ENCODE measurements around the gene GPD2. TPM values are rescaled to one million over a fixed set of nuclear protein-coding genes. Genes with fewer than 3 reads are reported as not detected.
"Not testable (repeated sequence)": the region's sequence is repeated elsewhere in the genome, so short reads cannot be mapped to it uniquely, and the experiment has no call there.

The GPD2 gene
- total and polyA plus RNA-seq, 2 donors from 2014 or later, result 6.2 to 32.3 TPM

GRCh38 chr2:156518138-156518537 lies 82.0 kb downstream of the GPD2 start:
- no peak overlapping the region for H3K27ac ChIP-seq (ENCODE audit: low read depth in 2 of 2, low read length in 2 of 2)
- H3K36me3 ChIP-seq (ENCODE audit: control insufficient read depth in 2 of 3, insufficient read depth in 3 of 3, low read length in 3 of 3), result peaks cover 0 to 2% (median 0%) of the 10 kb centered on the region in 3 donors
- no peaks in the 10 kb centered on the region for H3K9me3 ChIP-seq (ENCODE audit: control insufficient read depth in 2 of 3, insufficient read depth in 1 of 3, low read length in 3 of 3)
- no peak for FAIRE-seq
- no peak overlapping the region for H3K9ac ChIP-seq (ENCODE audit: low read length in 3 of 3)
- intact Hi-C loops (cut with DNase I), result no loop called here
- H3K4me3 ChIP-seq (ENCODE audit: low read length in 3 of 3), result no peak overlapping the region
- DNase-seq, result no peak
- no peaks in the 10 kb centered on the region for H3K27me3 ChIP-seq (ENCODE audit: control insufficient read depth, insufficient read depth, low read length)
- TF ChIP-seq CTCF (IDR thresholded peaks at IDR 0.05; ENCODE audit: borderline replicate concordance, extremely low read depth, insufficient read depth), result no peak
- no peaks in the 10 kb centered on the region for H3K4me1 ChIP-seq (ENCODE audit: control insufficient read depth in 2 of 3, insufficient read depth in 2 of 3, low read depth in 1 of 3, low read length in 3 of 3)

DNA sequence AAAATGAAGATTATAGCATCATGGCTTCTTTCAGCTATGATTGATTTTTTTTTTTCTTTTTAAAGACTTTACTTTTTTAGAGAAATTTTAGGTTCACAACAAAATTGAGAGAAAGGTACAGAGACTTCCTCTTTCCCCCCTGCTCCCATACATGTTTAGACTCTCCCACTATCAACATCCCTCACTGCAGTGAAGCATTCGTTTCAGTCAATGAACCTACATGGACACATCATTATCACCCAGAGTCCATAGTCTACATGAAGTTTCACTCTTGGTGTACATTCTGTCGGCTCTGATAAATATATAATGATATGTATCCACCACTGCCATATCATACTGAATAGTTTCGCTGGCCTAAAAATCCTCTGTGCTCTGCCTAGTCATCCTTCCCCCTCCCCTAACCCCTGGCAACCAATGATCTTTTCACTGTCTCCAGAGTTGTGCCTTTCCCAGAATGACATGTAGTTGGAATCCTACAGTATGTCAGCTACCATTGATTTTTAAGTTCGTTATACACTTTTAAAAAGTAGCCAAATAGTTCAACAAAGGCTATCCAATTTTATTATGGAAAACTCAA lies 86.8 kb downstream of the GPD2 start:
- intact Hi-C loops (cut with DNase I), result no loop called here
- Histone ChIP-seq H3K4me1 (ENCODE audit: control insufficient read depth in 2 of 3, insufficient read depth in 2 of 3, low read depth in 1 of 3, low read length in 3 of 3) (no peaks in the 10 kb centered on the region), H3K36me3 (ENCODE audit: control insufficient read depth in 2 of 3, insufficient read depth in 3 of 3, low read length in 3 of 3) (no peaks in the 10 kb centered on the region), H3K9me3 (ENCODE audit: control insufficient read depth in 2 of 3, insufficient read depth in 1 of 3, low read length in 3 of 3) (no peaks in the 10 kb centered on the region), H3K27me3 (ENCODE audit: control insufficient read depth, insufficient read depth, low read length) (no peaks in the 10 kb centered on the region), H3K4me3 (ENCODE audit: low read length in 3 of 3) (no peak overlapping the region), H3K27ac (ENCODE audit: low read depth in 2 of 2, low read length in 2 of 2) (no peak overlapping the region), H3K9ac (ENCODE audit: low read length in 3 of 3) (no peak overlapping the region)
- DNase-seq (no peak), FAIRE-seq (no peak)
- TF ChIP-seq CTCF (IDR thresholded peaks at IDR 0.05; ENCODE audit: borderline replicate concordance, extremely low read depth, insufficient read depth), result no peak

DNA sequence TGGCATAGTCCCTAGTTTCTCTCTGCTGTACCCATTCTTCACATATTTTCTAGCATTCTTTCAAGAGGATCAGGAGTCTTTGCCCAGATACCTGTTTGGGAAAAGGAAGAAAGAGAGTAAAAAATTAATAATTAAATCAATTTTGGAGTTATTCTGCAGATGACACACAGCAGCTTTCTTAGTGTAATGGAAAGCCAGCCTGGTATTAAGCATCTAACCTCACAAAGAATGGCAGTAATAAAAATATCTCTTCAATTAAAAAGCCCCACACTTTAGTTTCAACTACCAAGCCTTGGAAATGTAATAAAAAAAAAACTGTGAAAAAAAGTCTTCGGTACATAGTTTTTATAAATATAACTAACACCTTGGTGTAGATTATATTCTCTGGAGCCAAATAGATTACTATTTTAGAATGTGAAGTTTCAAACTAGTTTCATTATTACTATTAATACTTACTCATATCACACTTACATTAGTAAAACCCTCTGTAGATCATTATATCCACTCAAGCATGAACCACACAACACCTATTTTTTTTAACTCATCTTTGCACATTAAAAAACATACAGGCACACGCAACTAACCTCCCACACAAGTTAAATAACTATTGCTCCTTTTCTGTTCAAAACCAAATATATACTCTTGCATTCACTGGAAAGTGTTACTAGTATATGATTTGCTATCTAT lies 90.9 kb downstream of the GPD2 start:
- no peak overlapping the region for H3K9ac ChIP-seq (ENCODE audit: low read length in 3 of 3)
- H3K9me3 ChIP-seq (ENCODE audit: control insufficient read depth in 2 of 3, insufficient read depth in 1 of 3, low read length in 3 of 3), result no peaks in the 10 kb centered on the region
- no peak overlapping the region for H3K27ac ChIP-seq (ENCODE audit: low read depth in 2 of 2, low read length in 2 of 2)
- no peak overlapping the region for H3K4me3 ChIP-seq (ENCODE audit: low read length in 3 of 3)
- intact Hi-C loops (cut with DNase I), result no loop called here
- no peaks in the 10 kb centered on the region for H3K27me3 ChIP-seq (ENCODE audit: control insufficient read depth, insufficient read depth, low read length)
- H3K4me1 ChIP-seq (ENCODE audit: control insufficient read depth in 2 of 3, insufficient read depth in 2 of 3, low read depth in 1 of 3, low read length in 3 of 3), result no peaks in the 10 kb centered on the region
- FAIRE-seq (no peak), DNase-seq (no peak)
- no peaks in the 10 kb centered on the region for H3K36me3 ChIP-seq (ENCODE audit: control insufficient read depth in 2 of 3, insufficient read depth in 3 of 3, low read length in 3 of 3)
- TF ChIP-seq CTCF (IDR thresholded peaks at IDR 0.05; ENCODE audit: borderline replicate concordance, extremely low read depth, insufficient read depth), result no peak

GRCh38 chr2:156528583-156528982 lies 92.4 kb downstream of the GPD2 start:
- intact Hi-C loops (cut with DNase I); H3K4me3 ChIP-seq (ENCODE audit: low read length in 3 of 3); H3K27ac ChIP-seq (ENCODE audit: low read depth in 2 of 2, low read length in 2 of 2); H3K9ac ChIP-seq (ENCODE audit: low read length in 3 of 3); DNase-seq; H3K27me3 ChIP-seq (ENCODE audit: control insufficient read depth, insufficient read depth, low read length); H3K36me3 ChIP-seq (ENCODE audit: control insufficient read depth in 2 of 3, insufficient read depth in 3 of 3, low read length in 3 of 3); H3K4me1 ChIP-seq (ENCODE audit: control insufficient read depth in 2 of 3, insufficient read depth in 2 of 3, low read depth in 1 of 3, low read length in 3 of 3); FAIRE-seq; H3K9me3 ChIP-seq (ENCODE audit: control insufficient read depth in 2 of 3, insufficient read depth in 1 of 3, low read length in 3 of 3): not testable (repeated sequence)

Data from kidney (tissue), 14 donors.